DND-41 (cell line): ENCODE measurements around the gene CLMN.

Source experiments
- ATAC-seq: fragments of 200-7000 bp; cut with Tn5 transposase; 3 replicates; pipeline ENCODE4 v1.9.1; 2021; ENCODE audit warnings: low read depth; ENCODE audit not compliant: insufficient read depth
- DNase-seq: peaks from one replicate; pipeline ENCODE4 v3.0.0-alpha.2; 2020
- H2AFZ ChIP-seq: 2 replicates; pipeline ENCODE4 v1.6.0; 2012; ENCODE audit warnings: low read depth, low read length
- H3K27ac ChIP-seq: 2 replicates; pipeline ENCODE4 v1.5.1; 2012; ENCODE audit warnings: low read length, inconsistent platforms
- H3K27me3 ChIP-seq: fragments of 200-600 bp; sonication (generic); 2 replicates; pipeline ENCODE4 v1.6.0; 2012; ENCODE audit warnings: low read length, mild to moderate bottlenecking, inconsistent platforms; ENCODE audit not compliant: insufficient read depth, poor library complexity
- H3K36me3 ChIP-seq: 2 replicates; pipeline ENCODE4 v1.5.1; 2012; ENCODE audit warnings: low read length, inconsistent platforms; ENCODE audit not compliant: insufficient read depth
- H3K4me1 ChIP-seq: 2 replicates; pipeline ENCODE4 v1.5.1; 2012; ENCODE audit warnings: mild to moderate bottlenecking, low read length; ENCODE audit not compliant: insufficient read depth
- H3K4me2 ChIP-seq: 2 replicates; pipeline ENCODE4 v1.6.0; 2012; ENCODE audit warnings: mild to moderate bottlenecking, moderate library complexity, low read length, inconsistent platforms; ENCODE audit not compliant: insufficient read depth
- H3K4me3 ChIP-seq, 2 experiments: fragments of 200-600 bp in 1 of 2; shearing (Covaris generic) in 1 of 2; 2 replicates each; pipeline ENCODE4 v1.5.1; 2012 to 2016; ENCODE audit warnings: inconsistent platforms in 2 of 2, low read length in 2 of 2, mild to moderate bottlenecking in 2 of 2, low read depth in 1 of 2, moderate library complexity in 1 of 2
- H3K79me2 ChIP-seq: 2 replicates; pipeline ENCODE4 v1.6.0; 2012; ENCODE audit warnings: low read length, inconsistent platforms; ENCODE audit not compliant: insufficient read depth
- H3K9ac ChIP-seq: 2 replicates; pipeline ENCODE4 v1.6.0; 2012; ENCODE audit warnings: low read depth, mild to moderate bottlenecking, inconsistent platforms, low read length, moderate library complexity
- H3K9me3 ChIP-seq: 2 replicates; pipeline ENCODE4 v1.5.1; 2012; ENCODE audit warnings: low read length, moderate library complexity, mild to moderate bottlenecking, inconsistent platforms; ENCODE audit not compliant: insufficient read depth, severe bottlenecking
- H4K20me1 ChIP-seq: 2 replicates; pipeline ENCODE4 v1.6.0; 2012; ENCODE audit warnings: low read length; ENCODE audit not compliant: insufficient read depth
- CTCF ChIP-seq: IDR thresholded peaks from 2 replicates; pipeline ENCODE4 v1.5.1; 2012; ENCODE audit warnings: borderline replicate concordance, low read length, moderate library complexity, mild to moderate bottlenecking; ENCODE audit not compliant: poor library complexity, severe bottlenecking; ENCODE audit errors: extremely low read depth
- EZH2 ChIP-seq: IDR thresholded peaks from 3 replicates; pipeline ENCODE4 v1.6.1; 2012; ENCODE audit warnings: borderline replicate concordance, low read depth, mild to moderate bottlenecking, moderate library complexity, low read length, inconsistent platforms; ENCODE audit not compliant: severe bottlenecking

Gene CLMN

GRCh38 chr14:95240859-95241813 is 78.6 kb downstream of the CLMN start:
- no peaks in the 10 kb centered on the region for H4K20me1 ChIP-seq
- TF ChIP-seq EZH2 (no peak), CTCF (no peak)
- H3K36me3 ChIP-seq = no peaks in the 10 kb centered on the region
- ATAC-seq = no peak
- no peaks in the 10 kb centered on the region for H3K79me2 ChIP-seq
- H2AFZ ChIP-seq = no peak overlapping the region
- H3K27me3 ChIP-seq = no peaks in the 10 kb centered on the region
- no peak for DNase-seq
- no peak overlapping the region for H3K4me2 ChIP-seq
- H3K4me1 ChIP-seq = no peaks in the 10 kb centered on the region
- H3K4me3 ChIP-seq = no peak overlapping the region
- no peak overlapping the region for H3K9ac ChIP-seq
- no peak overlapping the region for H3K27ac ChIP-seq
- H3K9me3 ChIP-seq = no peaks in the 10 kb centered on the region

- H3K9me3 ChIP-seq = no peaks in the 10 kb centered on the region
- H3K36me3 ChIP-seq = no peaks in the 10 kb centered on the region
- no peaks in the 10 kb centered on the region for H3K79me2 ChIP-seq
- no peak overlapping the region for H3K4me2 ChIP-seq
- DNase-seq (no peak), ATAC-seq (no peak)
- no peak overlapping the region for H3K9ac ChIP-seq
- no peak overlapping the region for H3K4me3 ChIP-seq
- TF ChIP-seq CTCF = no peak
- TF ChIP-seq EZH2 = no peak
- no peak overlapping the region for H2AFZ ChIP-seq
- H3K4me1 ChIP-seq = no peaks in the 10 kb centered on the region
- H3K27ac ChIP-seq = no peak overlapping the region
- H4K20me1 ChIP-seq = no peaks in the 10 kb centered on the region
- H3K27me3 ChIP-seq = no peaks in the 10 kb centered on the region
These were observed 81.0 kb downstream of the CLMN start for GRCh38 chr14:95238487-95239298.

- H2AFZ ChIP-seq = no peak overlapping the region
- H3K4me2 ChIP-seq = no peak overlapping the region
- no peak overlapping the region for H3K27ac ChIP-seq
- no peaks in the 10 kb centered on the region for H3K4me1 ChIP-seq
- H3K4me3 ChIP-seq = no peak overlapping the region
- no peaks in the 10 kb centered on the region for H3K36me3 ChIP-seq
- ATAC-seq (no peak), DNase-seq (no peak)
- H4K20me1 ChIP-seq = no peaks in the 10 kb centered on the region
- no peak overlapping the region for H3K9ac ChIP-seq
- no peaks in the 10 kb centered on the region for H3K9me3 ChIP-seq
- H3K27me3 ChIP-seq = no peaks in the 10 kb centered on the region
- TF ChIP-seq CTCF (no peak), EZH2 (no peak)
- H3K79me2 ChIP-seq = no peaks in the 10 kb centered on the region
These were observed 81.8 kb downstream of the CLMN start for GRCh38 chr14:95237958-95238340.
